ENCODE data around the gene RTF1.

- TF ChIP-seq CTCF (IDR thresholded peaks at IDR 0.05): no peak
- no peak for TF ChIP-seq EP300 (IDR thresholded peaks at IDR 0.05)
- no peak for TF ChIP-seq CBX2 (IDR thresholded peaks at IDR 0.05; ENCODE audit: borderline replicate concordance, low read depth)
- no peak for TF ChIP-seq RAD21 (conservative IDR thresholded peaks at IDR 0.05 in 1 of 2, IDR thresholded peaks at IDR 0.05 in 1 of 2)
- TF ChIP-seq NFE2L2 (conservative IDR thresholded peaks at IDR 0.05; ENCODE audit: low read length): no peak
- no peak for TF ChIP-seq RCOR1 (IDR thresholded peaks at IDR 0.05; ENCODE audit: low read depth, low read length)
- TF ChIP-seq POLR2A (IDR thresholded peaks at IDR 0.05; ENCODE audit: low read length): no peak
- no peak for TF ChIP-seq CHD4 (IDR thresholded peaks at IDR 0.05; ENCODE audit: borderline replicate concordance)
- TF ChIP-seq CBX8 (IDR thresholded peaks at IDR 0.05): no peak
- TF ChIP-seq JUN (IDR thresholded peaks at IDR 0.05): no peak
- no peak for TF ChIP-seq REST (IDR thresholded peaks at IDR 0.05)
- TF ChIP-seq KDM5A (IDR thresholded peaks at IDR 0.05): no peak
- no peak for TF ChIP-seq USF2 (IDR thresholded peaks at IDR 0.05)
Measured at GRCh38 chr15:41474436-41474835, 57.5 kb downstream of the RTF1 start.

All from A549 (cell line).